GM06990 (cell line): Measurements from ENCODE around the gene CLHC1.

ENCODE experiments used
- DNase-seq: peaks from one replicate; pipeline ENCODE4 v3.0.0-alpha.2; 2011; ENCODE audit not compliant: insufficient read length; ENCODE audit errors: extremely low read depth
- H3K27me3 ChIP-seq: replicated peaks from 2 replicates; pipeline ENCODE4 v1.6.0; 2011; ENCODE audit warnings: low read length; ENCODE audit not compliant: control insufficient read depth, insufficient read depth
- H3K36me3 ChIP-seq: 2 replicates; pipeline ENCODE4 v1.5.1; 2011; ENCODE audit warnings: low read length; ENCODE audit not compliant: control insufficient read depth, insufficient read depth
- H3K4me3 ChIP-seq: replicated peaks from 2 replicates; pipeline ENCODE4 v1.5.1; 2011; ENCODE audit warnings: low read depth, mild to moderate bottlenecking, control low read depth, low read length
- TF ChIP-seq, protein P1 (sequence below): IDR thresholded peaks from 2 replicates; pipeline ENCODE4 v1.5.1; 2011; ENCODE audit warnings: low read length, control low read depth, mild to moderate bottlenecking, inconsistent platforms; ENCODE audit not compliant: insufficient read depth, poor library complexity, severe bottlenecking

CLHC1 gene

DNA sequence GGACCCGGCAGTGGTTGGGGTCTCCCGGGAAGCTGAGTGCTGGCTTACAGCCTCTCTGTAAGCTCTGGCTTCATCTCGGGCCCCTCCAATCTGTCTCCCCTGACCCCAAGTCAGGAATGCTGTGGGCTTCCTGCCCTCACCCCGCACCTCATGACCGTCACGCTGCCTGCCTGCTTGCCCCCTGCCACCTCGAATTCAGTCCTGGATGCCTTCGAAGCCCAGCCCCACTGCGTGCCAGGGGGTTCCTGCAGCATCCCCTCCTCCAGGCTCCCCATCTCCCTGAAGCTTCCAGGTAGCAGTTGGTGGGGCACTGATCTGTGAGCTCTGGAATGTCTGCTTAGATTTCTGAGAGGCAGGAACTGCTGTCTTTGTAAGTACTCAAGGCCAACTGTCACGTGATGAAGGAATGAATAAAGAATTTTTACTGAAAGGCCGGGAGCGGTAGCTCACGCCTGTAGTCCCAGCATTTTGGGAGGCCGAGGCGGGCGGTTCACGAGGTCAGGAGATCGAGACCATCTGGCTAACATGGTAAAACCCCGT lies 6.5 kb downstream of the CLHC1 start:
- no peak for DNase-seq
- Histone ChIP-seq H3K4me3 (no peak overlapping the region), H3K27me3 (no peaks in the 10 kb centered on the region), H3K36me3 (no peaks in the 10 kb centered on the region; the same call in 1 of the 2 replicates)
- TF ChIP-seq, protein P1, sequence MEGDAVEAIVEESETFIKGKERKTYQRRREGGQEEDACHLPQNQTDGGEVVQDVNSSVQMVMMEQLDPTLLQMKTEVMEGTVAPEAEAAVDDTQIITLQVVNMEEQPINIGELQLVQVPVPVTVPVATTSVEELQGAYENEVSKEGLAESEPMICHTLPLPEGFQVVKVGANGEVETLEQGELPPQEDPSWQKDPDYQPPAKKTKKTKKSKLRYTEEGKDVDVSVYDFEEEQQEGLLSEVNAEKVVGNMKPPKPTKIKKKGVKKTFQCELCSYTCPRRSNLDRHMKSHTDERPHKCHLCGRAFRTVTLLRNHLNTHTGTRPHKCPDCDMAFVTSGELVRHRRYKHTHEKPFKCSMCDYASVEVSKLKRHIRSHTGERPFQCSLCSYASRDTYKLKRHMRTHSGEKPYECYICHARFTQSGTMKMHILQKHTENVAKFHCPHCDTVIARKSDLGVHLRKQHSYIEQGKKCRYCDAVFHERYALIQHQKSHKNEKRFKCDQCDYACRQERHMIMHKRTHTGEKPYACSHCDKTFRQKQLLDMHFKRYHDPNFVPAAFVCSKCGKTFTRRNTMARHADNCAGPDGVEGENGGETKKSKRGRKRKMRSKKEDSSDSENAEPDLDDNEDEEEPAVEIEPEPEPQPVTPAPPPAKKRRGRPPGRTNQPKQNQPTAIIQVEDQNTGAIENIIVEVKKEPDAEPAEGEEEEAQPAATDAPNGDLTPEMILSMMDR: no peak

DNA sequence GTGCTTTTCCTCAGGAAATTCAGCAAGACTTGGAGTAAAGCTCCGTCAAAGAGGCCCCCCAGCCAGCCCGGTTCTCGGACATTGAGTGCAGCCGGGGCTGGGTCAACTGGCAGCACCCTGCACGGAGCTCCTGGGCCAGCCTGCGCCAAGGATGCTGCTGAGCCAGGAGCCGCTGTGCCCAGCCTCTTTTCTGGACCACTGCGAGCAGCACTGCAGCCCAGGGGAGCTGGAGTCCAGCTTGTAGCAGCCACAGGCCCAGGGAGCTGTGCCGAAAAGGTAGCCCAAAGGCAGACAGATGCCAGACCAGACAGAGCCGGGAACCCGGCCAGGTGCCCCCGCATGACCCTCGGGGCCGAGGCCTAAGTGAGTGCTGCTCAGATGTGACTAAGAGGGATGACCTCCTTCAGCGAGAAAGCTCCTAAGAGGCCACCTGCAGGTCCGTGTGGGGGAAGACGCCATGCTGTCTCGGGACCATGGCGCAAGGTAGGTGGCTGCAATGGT lies 7.3 kb downstream of the CLHC1 start:
- no peaks in the 10 kb centered on the region; the same call in 1 of the 2 replicates for H3K36me3 ChIP-seq
- TF ChIP-seq, protein P1: no peak
- peak; percentile 18 for DNase-seq
- no peak overlapping the region for H3K4me3 ChIP-seq
- H3K27me3 ChIP-seq: no peaks in the 10 kb centered on the region

DNA sequence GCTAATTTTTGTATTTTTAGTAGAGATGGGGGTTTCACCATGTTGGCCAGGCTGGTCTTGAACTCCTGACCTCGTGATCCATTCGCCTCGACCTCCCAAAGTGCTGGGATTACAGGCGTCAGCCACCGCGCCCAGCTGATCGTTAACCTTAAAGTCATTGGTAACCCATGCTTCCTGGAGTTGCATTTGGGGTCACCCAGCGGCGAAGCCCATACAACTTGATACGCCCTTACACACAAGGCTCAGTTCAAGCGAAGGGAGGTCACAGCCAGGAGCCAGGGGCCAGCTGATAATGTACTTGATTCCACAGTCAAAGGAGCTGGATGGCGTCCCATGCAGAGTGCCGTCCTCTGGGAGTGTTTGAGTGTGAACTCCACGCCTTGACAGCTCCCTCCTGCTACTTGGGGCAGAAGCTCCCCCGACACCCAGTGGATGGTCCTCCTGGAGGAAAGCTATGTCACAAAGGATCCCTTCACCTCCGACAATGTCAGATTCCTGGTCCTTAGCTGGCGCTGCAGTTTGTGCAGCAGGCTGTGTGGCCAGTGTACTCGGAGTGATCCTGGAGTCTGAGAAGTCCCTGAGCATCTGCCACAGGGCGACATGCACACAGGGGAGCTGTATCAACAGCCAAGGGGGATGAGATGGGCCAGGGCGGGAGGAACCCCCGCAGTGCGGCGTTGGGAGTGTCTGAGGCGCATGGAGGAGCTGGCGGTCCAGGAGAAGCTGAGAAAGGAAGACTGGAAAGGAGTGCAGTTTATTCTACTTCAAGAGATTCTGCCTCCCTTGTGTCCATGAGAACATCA lies 7.9 kb downstream of the CLHC1 start:
- Histone ChIP-seq H3K36me3 (no peaks in the 10 kb centered on the region; the same call in 1 of the 2 replicates), H3K4me3 (no peak overlapping the region), H3K27me3 (no peaks in the 10 kb centered on the region)
- TF ChIP-seq, protein P1: no peak
- peak; percentile 30 for DNase-seq

DNA sequence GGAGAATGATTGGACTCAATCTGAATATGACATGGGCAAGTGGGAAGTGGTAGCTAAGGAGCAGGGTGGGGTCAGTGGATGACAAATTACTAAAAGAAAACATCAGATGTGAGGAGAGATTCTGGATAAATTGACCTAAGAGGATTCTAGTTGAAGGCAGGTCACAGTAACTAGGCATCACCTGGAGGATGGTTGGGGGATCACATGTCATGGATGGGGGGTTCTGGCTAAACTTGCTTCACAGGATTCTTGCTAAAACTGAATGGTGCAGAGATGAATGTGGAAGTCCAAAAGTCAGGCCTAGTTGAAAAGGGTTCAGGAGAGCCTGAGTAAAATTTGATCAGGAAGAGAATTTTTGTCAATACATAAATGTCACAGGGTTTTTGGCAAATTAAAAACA lies 18.3 kb downstream of the CLHC1 start:
- Histone ChIP-seq H3K27me3 (no peaks in the 10 kb centered on the region), H3K4me3 (no peak overlapping the region), H3K36me3 (no peaks in the 10 kb centered on the region)
- DNase-seq: no peak
- TF ChIP-seq, protein P1: no peak

DNA sequence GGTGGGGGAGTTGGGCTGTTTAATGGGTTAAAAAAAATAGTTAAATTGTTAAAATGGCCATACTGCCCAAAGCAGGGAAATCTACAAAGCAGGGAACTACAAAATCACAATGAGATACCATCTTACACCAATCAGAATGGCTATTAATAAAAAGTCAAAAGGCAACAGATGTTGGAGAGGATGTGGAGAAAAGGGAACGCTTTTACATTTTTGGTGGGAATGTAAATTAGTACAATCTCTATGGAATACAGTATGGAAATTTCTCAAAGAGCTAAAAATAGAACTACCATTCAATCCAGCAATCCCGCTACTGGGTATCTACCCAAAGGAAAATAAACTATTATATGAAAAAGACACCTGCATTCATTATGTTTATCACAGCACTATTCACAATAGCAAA lies 27.1 kb downstream of the CLHC1 start:
- Histone ChIP-seq H3K36me3 (no peaks in the 10 kb centered on the region), H3K27me3 (no peaks in the 10 kb centered on the region), H3K4me3 (no peak overlapping the region)
- DNase-seq: no peak
- TF ChIP-seq, protein P1: no peak
